ENCODE measurements around the gene SLC2A11.

GRCh38 chr22:23837911-23838680, 19.6 kb upstream of the SLC2A11 start:
- no peak for TF ChIP-seq CTCF (IDR thresholded peaks at IDR 0.05 in 2 of 3, conservative IDR thresholded peaks at IDR 0.05 in 1 of 3; ENCODE audit: insufficient read depth in 2 of 3, low read depth in 1 of 3, low read length in 3 of 3)
- TF ChIP-seq NKRF (IDR thresholded peaks at IDR 0.05; ENCODE audit: borderline replicate concordance): no peak
- no peak for TF ChIP-seq MAZ (CRISPR knock-in tag; conservative IDR thresholded peaks at IDR 0.05 in 1 of 2, IDR thresholded peaks at IDR 0.05 in 1 of 2)
- TF ChIP-seq KLF16 (IDR thresholded peaks at IDR 0.05): no peak
- TF ChIP-seq IRF2 (CRISPR knock-in tag; IDR thresholded peaks at IDR 0.05): no peak
- TF ChIP-seq CC2D1A (IDR thresholded peaks at IDR 0.05): no peak
- TF ChIP-seq NFYB (IDR thresholded peaks at IDR 0.05; ENCODE audit: extremely low read depth, insufficient read length): no peak
- no peak for TF ChIP-seq EZH2 (IDR thresholded peaks at IDR 0.05; ENCODE audit: borderline replicate concordance, low read depth, low read length)
- no peak for TF ChIP-seq GTF2F1 (IDR thresholded peaks at IDR 0.05; ENCODE audit: low read depth, low read length)
- no peak for TF ChIP-seq POLR2A (conservative IDR thresholded peaks at IDR 0.05)
- no peak for TF ChIP-seq RCOR1 (IDR thresholded peaks at IDR 0.05; ENCODE audit: borderline replicate concordance in 1 of 2, low read depth in 2 of 2, low read length in 2 of 2)
- no peak for TF ChIP-seq ZNF217 (CRISPR knock-in tag; IDR thresholded peaks at IDR 0.05)
